Fibroblast of lung (primary cell): Measurements from ENCODE around the gene DPP4. TPM values are rescaled to one million over a fixed set of nuclear protein-coding genes. Genes with fewer than 3 reads are reported as not detected.

Experiments
- DNase-seq, 2 donors: peaks; one replicate each; pipeline versions ENCODE4 v3.0.0 to v3.0.0-alpha.2; 2010; ENCODE audit warnings: low read depth in 2 of 2
- H2AFZ ChIP-seq: 2 replicates; pipeline ENCODE4 v1.5.1; 2012; ENCODE audit warnings: low read length, control low read depth, inconsistent platforms
- H3K27ac ChIP-seq: 2 replicates; pipeline ENCODE4 v1.5.1; 2011; ENCODE audit warnings: low read length, control low read depth; ENCODE audit not compliant: insufficient read depth
- H3K27me3 ChIP-seq: 2 replicates; pipeline ENCODE4 v1.5.1; 2011; ENCODE audit warnings: mild to moderate bottlenecking, low read length; ENCODE audit not compliant: control insufficient read depth, insufficient read depth
- H3K36me3 ChIP-seq: 2 replicates; pipeline ENCODE4 v1.5.1; 2011; ENCODE audit warnings: low read length; ENCODE audit not compliant: control insufficient read depth, insufficient read depth
- H3K4me1 ChIP-seq: 2 replicates; pipeline ENCODE4 v1.5.1; 2011; ENCODE audit warnings: low read length; ENCODE audit not compliant: control insufficient read depth, insufficient read depth; ENCODE audit errors: extremely low read depth
- H3K4me2 ChIP-seq: 2 replicates; pipeline ENCODE4 v1.5.1; 2011; ENCODE audit warnings: low read length, control low read depth; ENCODE audit not compliant: insufficient read depth; ENCODE audit errors: extremely low read depth
- H3K4me3 ChIP-seq, 4 experiments: fragments of 200-600 bp in 1 of 4; sonication (generic) in 1 of 4; replicated peaks in 1 of 4; 2 replicates each; pipeline ENCODE4 v1.5.1; 2011 to 2016; ENCODE audit warnings: low read length in 4 of 4, low read depth in 3 of 4, mild to moderate bottlenecking in 3 of 4, control low read depth in 2 of 4, inconsistent platforms in 1 of 4, mixed read lengths in 1 of 4; ENCODE audit not compliant: insufficient read depth in 1 of 4; ENCODE audit errors: control extremely low read depth in 1 of 4
- H3K79me2 ChIP-seq: 2 replicates; pipeline ENCODE4 v1.5.1; 2012; ENCODE audit warnings: mild to moderate bottlenecking, low read length, inconsistent platforms; ENCODE audit not compliant: control insufficient read depth, insufficient read depth
- H3K9ac ChIP-seq: 2 replicates; pipeline ENCODE4 v1.5.1; 2011; ENCODE audit warnings: mild to moderate bottlenecking, low read length, control low read depth; ENCODE audit not compliant: insufficient read depth
- H3K9me3 ChIP-seq: 2 replicates; pipeline ENCODE4 v1.5.1; 2012; ENCODE audit warnings: low read depth, low read length; ENCODE audit not compliant: control insufficient read depth, insufficient read depth
- H4K20me1 ChIP-seq: 2 replicates; pipeline ENCODE4 v1.5.1; 2011; ENCODE audit warnings: low read length; ENCODE audit not compliant: control insufficient read depth, insufficient read depth; ENCODE audit errors: extremely low read depth
- CTCF ChIP-seq, 2 donors: IDR thresholded peaks in 1 of 2; conservative IDR thresholded peaks in 1 of 2; 1 replicate in 1 of 2; 2 replicates in 1 of 2; pipeline ENCODE4 v1.5.1; 2011 to 2012; ENCODE audit warnings: low read length in 2 of 2, control low read depth in 1 of 2, inconsistent platforms in 1 of 2, low read depth in 1 of 2, mild to moderate bottlenecking in 1 of 2
- EZH2 ChIP-seq: IDR thresholded peaks from 2 replicates; pipeline ENCODE4 v1.5.1; 2012; ENCODE audit warnings: low read length, control low read depth, mild to moderate bottlenecking; ENCODE audit errors: missing control alignments
- polyA plus RNA-seq, 2 donors: library from polyadenylated mRNA; depleted of rRNA in 1 of 2; stranded (reverse) in 1 of 2; unstranded in 1 of 2; fragments of >200 nt; gene quantifications; 2 replicates each; pipeline ENCODE4 v1.2.1, GENCODE V29; 2011 to 2012; ENCODE audit warnings: missing spikeins in 1 of 2
- total RNA-seq: library from RNA; depleted of rRNA; stranded (reverse); fragments of >200 nt; gene quantifications from 2 replicates; pipeline ENCODE4 v1.2.1, GENCODE V29; 2014

The DPP4 gene
- total and polyA plus RNA-seq, 2 donors (not counting 1 experiment from before 2014, with no cell fraction given), result 58.1 to 297 TPM

GRCh38 chr2:162086904-162087303 lies 12.9 kb upstream of the DPP4 start:
- peak in 1 of 2 donors; percentile 78 for DNase-seq
- H3K27me3 ChIP-seq, result no peaks in the 10 kb centered on the region
- H3K4me1 ChIP-seq, result peaks cover 32% of the 10 kb centered on the region
- H3K9me3 ChIP-seq, result no peaks in the 10 kb centered on the region
- no peak overlapping the region for H3K4me3 ChIP-seq
- H3K9ac ChIP-seq, result no peak overlapping the region
- TF ChIP-seq EZH2, result no peak
- H3K27ac ChIP-seq, result no peak overlapping the region
- no peak overlapping the region for H2AFZ ChIP-seq
- no peaks in the 10 kb centered on the region for H3K36me3 ChIP-seq
- H3K4me2 ChIP-seq, result no peak overlapping the region
- H4K20me1 ChIP-seq, result no peaks in the 10 kb centered on the region
- no peaks in the 10 kb centered on the region for H3K79me2 ChIP-seq

DNA sequence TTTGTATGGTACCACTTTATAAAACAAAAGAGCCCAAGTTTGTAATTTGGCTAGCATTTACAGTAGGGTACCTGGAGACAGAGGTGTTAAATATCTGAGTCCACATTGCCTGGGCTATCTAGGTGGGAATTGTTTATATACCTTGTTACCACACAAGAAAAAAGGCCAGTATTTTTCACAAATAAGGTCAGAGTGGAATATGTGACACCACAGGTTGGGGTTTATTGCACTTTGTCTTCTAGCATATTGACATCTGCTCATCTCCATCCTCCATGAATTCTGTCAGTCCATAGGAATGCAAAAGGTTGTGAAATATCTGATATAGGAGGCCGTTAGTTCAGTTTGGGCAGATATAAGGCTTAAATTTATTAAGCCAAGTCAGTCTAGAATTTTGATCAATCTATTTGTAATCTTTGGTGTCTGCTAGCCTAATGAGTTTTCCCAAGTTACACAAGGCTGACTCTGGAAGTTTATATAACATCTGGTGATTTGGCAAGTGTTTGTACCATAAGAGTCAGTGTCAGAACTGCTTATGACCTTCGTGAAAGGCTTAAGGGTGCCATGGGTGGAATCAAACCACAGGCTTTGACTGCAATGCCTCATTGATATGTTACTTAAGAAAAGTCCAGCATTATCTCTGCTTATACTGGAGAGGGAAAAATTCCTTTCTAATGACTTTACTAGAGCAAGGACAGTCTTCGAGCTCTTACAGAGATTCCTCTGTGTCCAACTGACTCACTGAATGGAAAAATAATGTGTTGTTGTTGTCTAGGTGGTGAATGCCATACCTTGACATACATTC lies 11.3 kb upstream of the DPP4 start:
- Histone ChIP-seq H4K20me1 (no peaks in the 10 kb centered on the region), H3K9ac (no peak overlapping the region), H3K27ac (no peak overlapping the region), H3K36me3 (no peaks in the 10 kb centered on the region), H3K4me3 (no peak overlapping the region), H3K4me1 (peaks cover 23% of the 10 kb centered on the region), H2AFZ (no peak overlapping the region), H3K27me3 (no peaks in the 10 kb centered on the region), H3K9me3 (no peaks in the 10 kb centered on the region), H3K4me2 (peak overlapping the region; percentile 0), H3K79me2 (no peaks in the 10 kb centered on the region)
- no peak for TF ChIP-seq EZH2
- no peak for TF ChIP-seq CTCF (conservative IDR thresholded peaks at IDR 0.05 in 1 of 2, IDR thresholded peaks at IDR 0.05 in 1 of 2; ENCODE audit: low read depth in 1 of 2, low read length in 2 of 2)
- peak; percentile 90 to 97 for DNase-seq

GRCh38 chr2:162084536-162084935 lies 10.5 kb upstream of the DPP4 start:
- H4K20me1 ChIP-seq, result no peaks in the 10 kb centered on the region
- H2AFZ ChIP-seq, result no peak overlapping the region
- H3K27me3 ChIP-seq, result no peaks in the 10 kb centered on the region
- no peaks in the 10 kb centered on the region for H3K79me2 ChIP-seq
- H3K4me2 ChIP-seq, result no peak overlapping the region
- no peaks in the 10 kb centered on the region for H3K9me3 ChIP-seq
- no peak overlapping the region for H3K9ac ChIP-seq
- H3K27ac ChIP-seq, result no peak overlapping the region
- H3K36me3 ChIP-seq, result no peaks in the 10 kb centered on the region
- no peak overlapping the region for H3K4me3 ChIP-seq
- H3K4me1 ChIP-seq, result peaks cover 18% of the 10 kb centered on the region
- TF ChIP-seq EZH2 (no peak), CTCF (conservative IDR thresholded peaks at IDR 0.05 in 1 of 2, IDR thresholded peaks at IDR 0.05 in 1 of 2; ENCODE audit: low read depth in 1 of 2, low read length in 2 of 2) (no peak)
- no peak for DNase-seq
